ENCODE measurements around the gene PAX6.

The PAX6 gene

GRCh38 chr11:31783252-31783651, 27.9 kb downstream of the PAX6 start:
- no peak overlapping the region for H3K27ac ChIP-seq
- no peaks in the 10 kb centered on the region for H3K36me3 ChIP-seq (replicated peaks)
- in situ Hi-C loops (cut with HindIII; ENCODE audit: low pct_ligation_motif_present, low sequenced_read_pairs) = no loop called here
- DNase-seq = no peak
- no peaks in the 10 kb centered on the region for H3K27me3 ChIP-seq (replicated peaks)
- no peak overlapping the region for H3K4me3 ChIP-seq (ENCODE audit: low read depth, low read length)
- no peak for TF ChIP-seq CTCF (IDR thresholded peaks at IDR 0.05; ENCODE audit: low read depth, low read length, missing control alignments)

- Histone ChIP-seq H3K4me3 (ENCODE audit: low read depth, low read length) (no peak overlapping the region), H3K27ac (no peak overlapping the region), H3K36me3 (replicated peaks) (no peaks in the 10 kb centered on the region), H3K27me3 (replicated peaks) (no peaks in the 10 kb centered on the region)
- in situ Hi-C loops (cut with HindIII; ENCODE audit: low pct_ligation_motif_present, low sequenced_read_pairs) = no loop called here
- no peak for TF ChIP-seq CTCF (IDR thresholded peaks at IDR 0.05; ENCODE audit: low read depth, low read length, missing control alignments)
- no peak for DNase-seq
Measured at GRCh38 chr11:31782257-31782656, 28.9 kb downstream of the PAX6 start.

- Histone ChIP-seq H3K4me3 (ENCODE audit: low read depth, low read length) (no peak overlapping the region), H3K27me3 (replicated peaks) (no peaks in the 10 kb centered on the region), H3K27ac (no peak overlapping the region), H3K36me3 (replicated peaks) (no peaks in the 10 kb centered on the region)
- TF ChIP-seq CTCF (IDR thresholded peaks at IDR 0.05; ENCODE audit: low read depth, low read length, missing control alignments) = no peak
- no peak for DNase-seq
- in situ Hi-C loops (cut with HindIII; ENCODE audit: low pct_ligation_motif_present, low sequenced_read_pairs) = no loop called here
Measured at GRCh38 chr11:31780480-31780971, 30.6 kb downstream of the PAX6 start.

GRCh38 chr11:31780078-31780477, 31.0 kb downstream of the PAX6 start:
- no peak overlapping the region for H3K27ac ChIP-seq
- H3K36me3 ChIP-seq (replicated peaks) = no peaks in the 10 kb centered on the region
- no peak overlapping the region for H3K4me3 ChIP-seq (ENCODE audit: low read depth, low read length)
- TF ChIP-seq CTCF (IDR thresholded peaks at IDR 0.05; ENCODE audit: low read depth, low read length, missing control alignments) = no peak
- in situ Hi-C loops (cut with HindIII; ENCODE audit: low pct_ligation_motif_present, low sequenced_read_pairs) = no loop called here
- no peaks in the 10 kb centered on the region for H3K27me3 ChIP-seq (replicated peaks)
- DNase-seq = no peak

GRCh38 chr11:31779374-31779791, 31.7 kb downstream of the PAX6 start:
- Histone ChIP-seq H3K27me3 (replicated peaks) (no peaks in the 10 kb centered on the region), H3K27ac (no peak overlapping the region), H3K4me3 (ENCODE audit: low read depth, low read length) (no peak overlapping the region), H3K36me3 (replicated peaks) (no peaks in the 10 kb centered on the region)
- in situ Hi-C loops (cut with HindIII; ENCODE audit: low pct_ligation_motif_present, low sequenced_read_pairs) = no loop called here
- peak; percentile 57 for DNase-seq
- no peak for TF ChIP-seq CTCF (IDR thresholded peaks at IDR 0.05; ENCODE audit: low read depth, low read length, missing control alignments)

- Histone ChIP-seq H3K27ac (no peak overlapping the region), H3K27me3 (replicated peaks) (no peaks in the 10 kb centered on the region), H3K4me3 (ENCODE audit: low read depth, low read length) (no peak overlapping the region), H3K36me3 (replicated peaks) (no peaks in the 10 kb centered on the region)
- in situ Hi-C loops (cut with HindIII; ENCODE audit: low pct_ligation_motif_present, low sequenced_read_pairs) = no loop called here
- no peak for TF ChIP-seq CTCF (IDR thresholded peaks at IDR 0.05; ENCODE audit: low read depth, low read length, missing control alignments)
- no peak for DNase-seq
Measured at GRCh38 chr11:31772412-31772811, 38.7 kb downstream of the PAX6 start.

Measured in brain microvascular endothelial cell (primary cell).